DMS114 treated with DMSO at 0.1 percent for 48 hours (cell line): ENCODE data around the gene DPCD.

ENCODE experiments used
- DNase-seq: peaks from one replicate; lab custom pipeline; 2025; ENCODE audit not compliant: unreplicated experiment; lab: John Stamatoyannopoulos, UW

DPCD gene

GRCh38 chr10:101587725-101588653, at the start of gene DPCD, which contains the start of gene POLL:
Gene DPCD, plus strand, starts transcription at chr10:101588321. Its CDS starts 16 bp downstream, at chr10:101588337.
Gene POLL, minus strand, starts transcription at chr10:101588257. Its CDS starts 897 bp downstream, at chr10:101587360.
- peak; percentile 97 for DNase-seq

GRCh38 chr10:101538446-101538845, 49.7 kb upstream of the DPCD start:
- DNase-seq = no peak

DNA sequence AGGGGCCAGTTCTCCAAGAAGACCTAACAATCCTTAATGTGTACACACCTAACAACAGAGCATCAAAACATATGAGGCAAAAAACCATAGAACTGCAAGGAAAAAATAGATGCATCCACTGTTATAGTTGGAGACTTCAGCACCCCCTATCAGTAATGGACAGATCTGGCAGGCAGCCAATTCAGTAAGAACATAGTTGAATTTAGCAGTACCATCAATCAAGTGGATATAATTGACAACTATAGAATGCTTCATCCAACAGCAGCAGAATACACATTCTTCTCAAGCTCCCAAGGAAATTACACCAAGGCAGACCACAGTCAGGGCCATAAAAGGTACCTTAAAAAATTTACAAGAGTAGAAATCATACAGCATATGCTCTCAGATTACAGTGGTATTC, 42.2 kb upstream of the DPCD start:
- no peak for DNase-seq

- DNase-seq = no peak
Observed at GRCh38 chr10:101550965-101551364, 37.2 kb upstream of the DPCD start.

- no peak for DNase-seq
Observed at GRCh38 chr10:101552442-101552841, 35.7 kb upstream of the DPCD start.

DNA sequence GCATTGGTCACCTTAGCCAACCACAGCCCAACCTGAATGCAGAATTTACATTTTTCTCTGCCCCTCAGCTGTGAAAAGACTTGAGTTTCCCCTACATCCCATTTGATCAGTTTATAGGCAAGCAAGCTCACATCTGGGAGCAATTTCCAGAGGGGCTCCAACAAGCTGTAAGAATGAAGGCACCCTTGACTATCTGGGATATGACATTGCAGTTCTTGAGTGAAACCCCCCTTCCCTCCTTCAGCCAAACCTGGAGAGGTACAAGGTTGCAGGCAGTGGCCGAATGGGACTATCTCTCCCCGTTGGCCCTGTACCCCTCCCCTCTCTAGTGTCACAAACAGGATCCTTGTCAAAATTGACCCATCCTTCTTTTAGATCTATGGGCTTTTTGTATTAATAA, 30.6 kb upstream of the DPCD start:
- DNase-seq = no peak

GRCh38 chr10:101558204-101558603, 29.9 kb upstream of the DPCD start:
- no peak for DNase-seq

DNA sequence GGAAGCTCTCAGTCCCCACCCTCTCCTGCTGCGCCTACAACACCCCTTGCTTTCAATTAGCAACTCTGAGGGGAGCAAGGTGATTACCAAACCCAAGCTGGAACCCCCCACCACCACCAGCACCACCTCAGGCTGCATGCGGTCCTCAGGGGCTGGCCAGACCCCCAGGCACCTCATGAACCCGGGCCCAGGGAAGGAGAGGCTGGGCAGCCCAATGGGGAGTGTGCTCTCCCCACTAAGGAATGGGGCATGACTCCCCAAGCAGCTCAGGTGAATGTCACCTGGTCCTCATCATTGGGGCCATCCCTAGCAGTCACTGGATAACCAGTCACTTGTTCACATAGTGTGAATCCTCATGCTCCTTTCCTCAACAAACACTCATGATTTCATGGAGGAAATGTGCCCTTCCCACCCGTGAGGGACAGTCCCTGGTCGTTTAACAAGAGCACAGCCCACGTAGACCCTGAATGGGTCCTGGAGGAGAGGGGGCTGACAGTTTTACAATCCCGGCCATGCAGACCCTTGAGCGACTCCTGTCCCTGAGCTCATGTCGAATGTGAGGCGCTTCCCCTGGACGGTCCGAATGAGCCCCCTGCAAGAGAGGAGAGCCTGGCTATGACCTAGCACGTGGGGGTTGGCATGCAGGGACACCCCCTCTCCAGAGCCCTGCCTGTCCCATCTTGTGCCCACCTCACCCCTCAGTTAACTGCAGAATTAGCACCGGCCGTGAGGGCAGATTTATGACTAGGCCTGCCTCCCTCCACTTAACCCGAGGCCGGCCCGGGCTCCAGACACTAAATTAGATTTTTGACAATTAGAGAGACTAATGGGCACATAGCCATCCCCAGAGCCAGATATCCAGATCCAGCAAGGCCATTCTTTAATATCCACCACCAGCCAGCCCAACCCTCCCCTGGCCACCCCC, 29.2 kb upstream of the DPCD start:
- DNase-seq = no peak

DNA sequence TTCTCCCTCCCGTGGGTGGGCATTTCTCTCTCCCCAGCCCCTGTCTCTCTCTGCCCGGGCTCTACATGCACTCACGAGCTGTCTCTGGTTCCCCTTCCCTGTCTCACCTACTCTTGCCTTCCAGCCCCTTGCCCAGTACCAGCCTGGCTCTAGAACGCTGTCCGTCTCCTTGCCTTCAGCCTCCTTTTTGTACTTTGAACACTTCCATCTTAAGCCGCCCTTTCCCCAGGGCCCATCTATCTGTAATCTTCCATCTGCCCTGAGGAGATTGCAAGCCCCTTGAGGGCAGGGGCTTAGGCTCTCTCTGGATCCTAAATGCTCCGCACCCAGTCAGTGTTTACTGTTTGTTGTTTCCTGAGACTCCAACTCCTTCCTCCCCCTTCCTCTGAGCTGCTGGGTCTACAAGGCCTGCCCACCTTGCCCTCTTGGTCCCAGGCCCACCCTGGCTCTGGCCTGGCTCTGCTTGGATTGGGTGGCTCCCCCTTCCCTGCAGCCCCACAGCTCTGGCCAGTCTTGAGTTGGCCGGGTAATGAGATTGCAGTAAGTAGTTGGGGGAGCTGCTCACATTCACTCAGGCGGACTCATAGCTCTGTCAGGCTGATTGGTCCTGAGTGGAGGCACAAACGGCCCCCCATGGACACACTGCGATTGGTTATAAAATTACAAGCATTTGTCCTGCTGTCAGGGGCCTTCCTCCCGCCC, 28.4 kb upstream of the DPCD start:
- DNase-seq = no peak

GRCh38 chr10:101560298-101561067, 27.6 kb upstream of the DPCD start:
- DNase-seq = no peak

GRCh38 chr10:101561068-101561915, 26.8 kb upstream of the DPCD start:
- no peak for DNase-seq

GRCh38 chr10:101562231-101562630, 25.9 kb upstream of the DPCD start:
- no peak for DNase-seq

DNA sequence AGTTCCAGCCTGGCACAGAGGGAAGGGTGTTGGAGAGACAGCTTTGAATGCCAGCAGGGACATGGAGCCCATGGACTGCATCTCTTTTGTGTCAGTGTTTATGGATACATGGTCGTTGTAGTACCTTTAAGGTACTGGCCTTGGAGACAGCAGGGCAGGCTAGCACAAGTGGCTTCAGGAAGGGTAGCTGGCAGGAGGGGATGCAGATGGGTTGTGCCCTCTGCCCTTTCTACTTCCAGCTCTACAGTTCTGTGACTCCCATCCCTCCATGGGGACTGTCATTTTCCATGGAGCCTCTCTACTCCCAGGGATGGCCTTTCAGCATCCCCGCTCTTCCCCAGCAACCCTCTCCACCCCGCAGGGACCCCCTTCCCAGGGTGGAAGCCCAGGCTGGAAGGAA, 25.1 kb upstream of the DPCD start:
- DNase-seq = no peak

DNA sequence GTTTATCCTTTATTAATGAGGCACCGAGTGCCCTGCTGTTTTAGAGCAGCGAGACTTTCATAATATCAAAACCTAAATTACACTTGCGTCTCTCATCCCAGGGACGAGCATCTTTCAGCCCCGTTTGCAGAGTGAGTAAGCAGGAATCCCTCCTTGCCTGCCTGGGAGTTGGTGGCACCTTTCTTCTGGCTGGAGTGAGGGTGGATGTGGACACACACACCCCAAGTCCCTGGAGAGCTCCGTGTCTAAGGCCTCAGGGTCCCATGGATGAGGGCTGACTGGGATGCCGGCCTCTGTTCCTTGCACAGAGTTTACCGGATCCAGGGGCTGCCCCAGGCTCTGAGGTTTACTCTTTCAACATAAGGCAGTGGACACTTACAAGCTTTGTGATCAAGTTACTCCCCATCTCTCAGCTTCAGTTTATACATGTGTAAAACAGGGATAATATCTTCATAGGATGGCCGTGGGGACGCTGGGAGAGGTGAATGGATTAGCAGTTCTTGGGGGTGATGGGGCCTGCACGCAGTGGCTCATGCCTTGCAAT, 24.6 kb upstream of the DPCD start:
- DNase-seq = no peak

DNA sequence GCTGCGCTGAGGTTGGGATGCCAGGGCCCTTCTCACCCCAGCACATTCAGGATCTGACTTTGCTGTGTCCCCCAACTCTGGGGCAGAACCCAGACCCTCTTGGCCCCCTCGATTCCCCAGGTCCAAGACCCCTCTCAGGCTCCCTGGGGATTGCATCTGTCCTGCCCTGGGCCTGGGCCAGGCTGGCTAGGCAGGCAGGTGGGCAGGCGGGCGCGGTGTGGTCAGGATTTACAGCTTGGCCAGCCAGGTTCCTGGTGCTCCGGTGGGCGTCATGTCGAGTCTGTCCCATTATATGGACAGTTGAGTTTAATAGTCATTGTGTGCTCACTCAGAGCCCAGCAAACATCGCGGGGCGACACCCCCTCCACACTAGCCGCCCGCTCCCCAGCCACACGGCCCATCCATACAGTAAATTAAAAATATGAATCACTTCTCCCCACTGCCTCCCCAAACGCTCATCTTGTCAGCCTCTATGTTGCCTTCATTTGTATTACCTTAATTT, 23.6 kb upstream of the DPCD start:
- no peak for DNase-seq

GRCh38 chr10:101565370-101565900, 22.7 kb upstream of the DPCD start:
- no peak for DNase-seq

DNA sequence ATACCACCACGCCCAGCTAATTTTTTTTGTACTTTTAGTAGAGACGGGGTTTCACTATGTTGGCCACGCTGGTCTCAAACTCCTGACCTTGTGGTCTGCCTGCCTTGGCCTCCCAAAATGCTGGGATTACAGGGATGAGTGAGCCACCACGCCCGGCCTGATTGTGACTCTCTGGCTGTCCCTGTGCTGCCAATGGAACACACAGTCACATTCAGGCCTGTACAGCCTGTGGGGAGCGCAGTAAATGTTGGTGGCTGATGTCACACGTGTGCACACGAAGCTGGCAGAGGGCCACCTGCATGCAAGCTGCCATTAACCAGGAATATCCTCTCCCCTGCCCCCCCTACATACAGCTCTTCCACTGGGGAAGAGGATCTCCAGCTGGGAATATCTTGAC, 22.2 kb upstream of the DPCD start:
- no peak for DNase-seq

DNA sequence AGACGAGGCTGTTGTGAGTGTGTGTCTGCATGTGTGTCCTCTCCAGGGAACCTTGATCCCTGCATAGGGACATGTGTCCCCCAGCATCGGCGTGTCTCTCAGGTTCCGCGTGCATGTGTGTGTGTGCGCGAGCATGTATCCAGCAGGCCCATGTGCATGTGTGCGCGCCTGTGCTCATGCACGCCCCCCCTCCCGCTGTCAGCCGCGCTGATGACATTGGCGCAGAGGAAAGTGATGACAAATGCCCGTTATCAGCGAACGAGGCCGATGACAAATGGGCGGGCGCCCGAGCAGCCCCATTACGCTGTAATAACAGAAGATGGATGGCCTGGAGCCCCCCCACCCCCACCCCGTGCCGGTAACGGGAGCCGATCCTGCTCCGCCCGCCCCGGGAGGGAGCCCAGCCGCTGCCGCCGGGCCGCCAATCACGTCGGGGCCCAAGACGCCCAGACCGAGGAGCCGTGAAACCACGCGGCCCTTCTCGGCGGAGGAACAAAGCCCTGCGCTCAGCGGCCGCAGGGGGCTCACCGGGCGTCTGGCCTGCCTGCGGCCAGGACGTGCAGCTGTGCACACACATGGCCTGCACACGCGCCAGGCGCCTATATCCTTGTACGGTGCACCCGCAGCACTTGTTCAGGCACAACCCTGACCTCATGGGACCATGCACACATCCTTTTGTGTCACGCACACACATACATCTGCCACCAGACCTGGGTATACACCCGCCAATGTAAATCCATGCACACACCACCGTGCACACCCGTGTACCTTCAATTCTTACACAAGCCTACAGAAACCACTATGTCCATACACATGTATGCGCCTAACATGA, 21.6 kb upstream of the DPCD start:
- no peak for DNase-seq
